H1 (cell line): Measurements from ENCODE around the gene TCP11. TPM values are rescaled to one million over a fixed set of nuclear protein-coding genes. Genes with fewer than 3 reads are reported as not detected.

ENCODE experiments used
- CTCF ChIA-PET: fragments of 300-600 bp; sonication (Branson Sonifier 250); formaldehyde crosslinking; loops from one replicate; lab custom pipeline; 2021; ENCODE audit not compliant: partially characterized antibody; lab: Charles Lee
- POLR2A ChIA-PET: fragments of 300-600 bp; sonication (Branson Sonifier 250); formaldehyde crosslinking; loops from one replicate; lab custom pipeline; 2021; ENCODE audit warnings: inconsistent platforms; ENCODE audit not compliant: partially characterized antibody; lab: Charles Lee
- DNase-seq, 2 experiments: peaks; one replicate each; pipeline versions ENCODE4 v3.0.0 to v3.0.0-alpha.2; 2010 to 2022; ENCODE audit warnings: low spot score in 2 of 2, low read depth in 1 of 2, mixed read lengths in 1 of 2
- FAIRE-seq: peaks from 2 replicates; lab custom pipeline; 2011; peaks lifted over from hg19 to GRCh38; lab: Jason Lieb, UNC
- H2AFZ ChIP-seq: 2 replicates; pipeline ENCODE4 v1.8.1; 2012; ENCODE audit warnings: low read length, inconsistent platforms
- H2AK5ac ChIP-seq: 2 replicates; pipeline ENCODE4 v1.6.1; 2013; ENCODE audit warnings: low read depth, low read length
- H2BK120ac ChIP-seq: replicated peaks from 2 replicates; pipeline ENCODE3; 2013; ENCODE audit warnings: low read depth, low read length, inconsistent platforms
- H2BK12ac ChIP-seq: 2 replicates; pipeline ENCODE4 v1.6.1; 2013; ENCODE audit warnings: low read depth, low read length
- H2BK15ac ChIP-seq: 2 replicates; pipeline ENCODE4 v1.6.1; 2013; ENCODE audit warnings: low read length
- H2BK20ac ChIP-seq: 2 replicates; pipeline ENCODE4 v1.6.1; 2013; ENCODE audit warnings: low read length
- H2BK5ac ChIP-seq: 2 replicates; pipeline ENCODE4 v1.6.1; 2013; ENCODE audit warnings: low read depth, low read length
- H3K14ac ChIP-seq: 2 replicates; pipeline ENCODE4 v1.6.1; 2013; ENCODE audit warnings: inconsistent platforms; ENCODE audit not compliant: insufficient read length
- H3K18ac ChIP-seq: 2 replicates; pipeline ENCODE4 v1.6.1; 2013; ENCODE audit warnings: low read length; ENCODE audit errors: extremely low read depth
- H3K23ac ChIP-seq: 2 replicates; pipeline ENCODE4 v1.6.1; 2013; ENCODE audit warnings: inconsistent platforms; ENCODE audit not compliant: insufficient read length
- H3K23me2 ChIP-seq: 2 replicates; pipeline ENCODE4 v1.6.1; 2013; ENCODE audit warnings: low read depth, low read length
- H3K27ac ChIP-seq: 2 replicates; pipeline ENCODE4 v1.6.1; 2011; ENCODE audit warnings: low read depth, low read length, inconsistent platforms
- H3K27me3 ChIP-seq, 4 experiments: replicated peaks in 1 of 4; 1 replicate in 1 of 4; 2 replicates in 3 of 4; pipeline versions ENCODE4 v1.6.1 to v1.8.1; 2011 to 2013; ENCODE audit warnings: low read length in 3 of 4, mild to moderate bottlenecking in 3 of 4, inconsistent platforms in 2 of 4, mixed read lengths in 2 of 4, moderate library complexity in 1 of 4; ENCODE audit not compliant: control insufficient read depth in 3 of 4, insufficient read depth in 3 of 4; ENCODE audit errors: extremely low read depth in 1 of 4
- H3K36me3 ChIP-seq, 4 experiments: 2 replicates each; pipeline versions ENCODE4 v1.6.1 to v1.8.1; 2011 to 2013; ENCODE audit warnings: mild to moderate bottlenecking in 4 of 4, low read length in 3 of 4, moderate library complexity in 2 of 4, control low read depth in 1 of 4, inconsistent platforms in 1 of 4; ENCODE audit not compliant: insufficient read depth in 4 of 4, control insufficient read depth in 2 of 4
- H3K4ac ChIP-seq: replicated peaks from 2 replicates; pipeline ENCODE3; 2013; ENCODE audit warnings: low read length, low read depth, mixed read lengths, inconsistent platforms; ENCODE audit not compliant: insufficient read length
- H3K4me1 ChIP-seq, 4 experiments: replicated peaks in 1 of 4; 1 replicate in 1 of 4; 2 replicates in 3 of 4; pipeline versions ENCODE4 v1.6.1 to v1.8.1; 2011 to 2013; ENCODE audit warnings: low read length in 3 of 4, inconsistent platforms in 2 of 4, mixed read lengths in 1 of 4; ENCODE audit not compliant: insufficient read depth in 4 of 4, control insufficient read depth in 3 of 4
- H3K4me2 ChIP-seq, 2 experiments: 2 replicates each; pipeline versions ENCODE4 v1.6.1 to v1.8.1; 2011 to 2013; ENCODE audit warnings: low read depth in 2 of 2, low read length in 2 of 2, control low read depth in 1 of 2, inconsistent platforms in 1 of 2, mild to moderate bottlenecking in 1 of 2; ENCODE audit not compliant: insufficient read depth in 1 of 2
- H3K4me3 ChIP-seq, 4 experiments: fragments of 200-600, 300-600 bp in 1 of 4; sonication (generic), shearing (Covaris generic), sonication (Bioruptor Twin) in 1 of 4; 2 replicates each; pipeline versions ENCODE4 v1.5.1 to v1.8.1; 2011 to 2016; ENCODE audit warnings: low read length in 4 of 4, low read depth in 3 of 4, control low read depth in 2 of 4, inconsistent platforms in 2 of 4, mild to moderate bottlenecking in 2 of 4, mixed read lengths in 1 of 4, moderate library complexity in 1 of 4; ENCODE audit not compliant: insufficient read depth in 2 of 4; ENCODE audit errors: extremely low read depth in 1 of 4
- H3K56ac ChIP-seq: replicated peaks from 2 replicates; pipeline ENCODE3; 2013; ENCODE audit warnings: low read depth, mild to moderate bottlenecking, mixed read lengths, low read length, inconsistent platforms; ENCODE audit not compliant: insufficient read length
- H3K79me1 ChIP-seq: 2 replicates; pipeline ENCODE4 v1.6.1; 2013; ENCODE audit warnings: low read depth, low read length, control low read depth
- H3K79me2 ChIP-seq, 2 experiments: 2 replicates each; pipeline versions ENCODE4 v1.6.1 to v1.8.1; 2012 to 2013; ENCODE audit warnings: low read length in 2 of 2, mild to moderate bottlenecking in 2 of 2, inconsistent platforms in 1 of 2; ENCODE audit not compliant: insufficient read depth in 2 of 2, control insufficient read depth in 1 of 2
- H3K9ac ChIP-seq, 4 experiments: replicated peaks in 1 of 4; 1 replicate in 1 of 4; 2 replicates in 3 of 4; pipeline versions ENCODE4 v1.6.1 to v1.8.1; 2011 to 2013; ENCODE audit warnings: low read depth in 3 of 4, low read length in 3 of 4, control low read depth in 2 of 4, mild to moderate bottlenecking in 2 of 4, moderate library complexity in 2 of 4, inconsistent platforms in 1 of 4; ENCODE audit errors: extremely low read depth in 1 of 4
- H3K9me3 ChIP-seq, 2 experiments: 2 replicates each; pipeline versions ENCODE4 v1.6.1 to v1.8.1; 2012 to 2013; ENCODE audit warnings: mild to moderate bottlenecking in 2 of 2, moderate library complexity in 2 of 2, control low read depth in 1 of 2, inconsistent platforms in 1 of 2, low read depth in 1 of 2, low read length in 1 of 2, mixed read lengths in 1 of 2; ENCODE audit not compliant: insufficient read depth in 2 of 2
- H4K20me1 ChIP-seq, 2 experiments: replicated peaks in 1 of 2; 2 replicates each; pipeline versions ENCODE3 to v1.8.1; 2011 to 2013; ENCODE audit warnings: inconsistent platforms in 2 of 2, low read length in 2 of 2, mild to moderate bottlenecking in 1 of 2; ENCODE audit not compliant: insufficient read depth in 2 of 2, control insufficient read depth in 1 of 2
- H4K5ac ChIP-seq: 2 replicates; pipeline ENCODE4 v1.6.1; 2013; ENCODE audit warnings: low read length, low read depth, mixed read lengths, inconsistent platforms; ENCODE audit not compliant: insufficient read length
- H4K8ac ChIP-seq: 2 replicates; pipeline ENCODE4 v1.8.0; 2013; ENCODE audit warnings: mild to moderate bottlenecking, moderate library complexity, low read length, inconsistent platforms; ENCODE audit not compliant: insufficient read depth; ENCODE audit errors: extremely low read depth
- H4K91ac ChIP-seq: replicated peaks from 2 replicates; pipeline ENCODE3; 2013; ENCODE audit warnings: low read length, mixed read lengths, inconsistent platforms; ENCODE audit not compliant: insufficient read length
- BRCA1 ChIP-seq: IDR thresholded peaks from 2 replicates; pipeline ENCODE4 v1.6.1; 2012; ENCODE audit warnings: low read depth, low read length, improper control_type of control experiment
- CREB1 ChIP-seq: IDR thresholded peaks from 2 replicates; pipeline ENCODE4 v1.6.1; 2012; ENCODE audit warnings: inconsistent platforms
- GTF2F1 ChIP-seq: IDR thresholded peaks from 2 replicates; pipeline ENCODE4 v1.6.1; 2012; ENCODE audit warnings: low read depth, low read length, improper control_type of control experiment, borderline replicate concordance
- WGBS, 2 experiments: shearing (Covaris generic) in 1 of 2; methylation state at CpG; one replicate each; pipeline versions ENCODE4 v1.1.6 to v1.1.7; 2013 to 2015; ENCODE audit warnings: low lambda C conversion rate in 2 of 2, mixed read lengths in 2 of 2, inconsistent platforms in 1 of 2, low coverage in 1 of 2, missing lambda C conversion rate in 1 of 2; ENCODE audit not compliant: insufficient replicate concordance in 2 of 2, insufficient coverage in 1 of 2, insufficient read length in 1 of 2; ENCODE audit errors: extremely low coverage in 1 of 2, missing lambda C conversion rate in 1 of 2; 5-methylcytosine and 5-hydroxymethylcytosine counted together
- polyA plus RNA-seq, 7 experiments: library from polyadenylated mRNA; depleted of rRNA in 3 of 7; stranded (reverse) in 5 of 7; unstranded in 2 of 7; fragments of >200 nt in 5 of 7; fragments of 200-250 nt in 2 of 7; gene quantifications; 1 replicate in 5 of 7; 2 replicates in 1 of 7; 4 replicates in 1 of 7; pipeline versions ENCODE4 v1.2.1 to v1.2.3, GENCODE V29; 2011 to 2013; ENCODE audit warnings: missing spikeins in 2 of 7, mixed read lengths in 2 of 7
- total RNA-seq: library from RNA; stranded (reverse); fragmentation: NEBNext Ultra II Directional; extraction: Animal tissue kit (Norgen Biotek cat#: 25700); gene quantifications from 2 replicates; pipeline ENCODE4 v1.2.1, GENCODE V29; 2021
- TF ChIP-seq, protein P1 (sequence below): IDR thresholded peaks from 2 replicates; pipeline ENCODE4 v1.6.1; 2012; ENCODE audit warnings: inconsistent platforms

Gene TCP11
- total and polyA plus RNA-seq, 2 of the 8 experiments (the other 6 are each of a cell fraction or from before 2014, with no cell fraction given), result 0.11 TPM; not detected in 1

DNA sequence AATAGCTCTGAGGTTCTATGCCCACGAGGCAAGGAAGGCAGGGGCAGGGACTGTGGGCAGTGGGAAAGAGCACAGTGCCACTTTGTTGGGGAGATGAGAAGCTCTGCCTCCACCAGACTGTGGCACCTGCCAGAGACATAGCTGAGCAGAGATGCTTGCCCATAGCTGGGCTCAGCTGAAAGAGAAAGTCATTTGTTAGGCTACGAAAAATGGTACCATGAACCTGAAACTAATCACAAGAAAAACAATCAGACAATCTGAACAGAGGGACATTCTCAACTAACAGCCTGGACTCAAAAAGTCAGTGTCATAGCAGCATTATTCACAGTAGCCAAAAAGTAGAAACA is 32.9 kb upstream of the TCP11 start:
- Histone ChIP-seq H3K56ac (no peak overlapping the region), H3K79me2 (no peaks in the 10 kb centered on the region), H3K9ac (no peak overlapping the region), H3K4ac (no peak overlapping the region), H4K8ac (no peak overlapping the region), H2AFZ (no peak overlapping the region), H2BK12ac (0 out of 2 replicates have a peak overlapping the region, but pooled peaks have one; percentile 60), H3K4me3 (no peak overlapping the region), H3K79me1 (no peaks in the 10 kb centered on the region), H4K91ac (no peak overlapping the region), H2BK20ac (no peak overlapping the region), H3K9me3 (peaks cover 0 to 2% of the 10 kb centered on the region in 2 experiments; a peak in 1 of 4 replicates), H4K5ac (no peak overlapping the region), H3K27ac (no peak overlapping the region), H3K4me1 (no peaks in the 10 kb centered on the region; a peak in 2 of 7 replicates), H4K20me1 (peaks cover 0 to 3% of the 10 kb centered on the region in 2 experiments), H3K4me2 (no peak overlapping the region), H2BK15ac (no peak overlapping the region), H3K27me3 (peaks cover 0 to 2% (median 0%) of the 10 kb centered on the region in 4 experiments; a peak in 2 of 7 replicates), H3K36me3 (no peaks in the 10 kb centered on the region), H3K23ac (no peak overlapping the region), H3K14ac (no peak overlapping the region), H2BK5ac (no peak overlapping the region), H2BK120ac (no peak overlapping the region), H3K18ac (no peak overlapping the region), H3K23me2 (peaks cover 5% of the 10 kb centered on the region; the same call in 1 of the 2 replicates), H2AK5ac (no peak overlapping the region)
- FAIRE-seq (no peak), DNase-seq (no peak)
- ChIA-PET POLR2A (no interaction called here), CTCF (interaction anchor here (0.7 to 4.6 kb wide), 7 partner anchors 7 to 203 kb away, joined by 3 to 28 read pairs (median 8); no protein-coding TSS in a partner anchor)
- WGBS, 2 experiments, result 70% methylated on average over 2 of the region's 2 CpGs; no CpG with 5 or more reads in 1 of the 2 experiments
- TF ChIP-seq, protein P1, sequence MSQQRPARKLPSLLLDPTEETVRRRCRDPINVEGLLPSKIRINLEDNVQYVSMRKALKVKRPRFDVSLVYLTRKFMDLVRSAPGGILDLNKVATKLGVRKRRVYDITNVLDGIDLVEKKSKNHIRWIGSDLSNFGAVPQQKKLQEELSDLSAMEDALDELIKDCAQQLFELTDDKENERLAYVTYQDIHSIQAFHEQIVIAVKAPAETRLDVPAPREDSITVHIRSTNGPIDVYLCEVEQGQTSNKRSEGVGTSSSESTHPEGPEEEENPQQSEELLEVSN, result no peak
- no peak for TF ChIP-seq CREB1
- no peak for TF ChIP-seq BRCA1
- TF ChIP-seq GTF2F1, result no peak
